ENCODE data around the gene AGFG2.

DNA sequence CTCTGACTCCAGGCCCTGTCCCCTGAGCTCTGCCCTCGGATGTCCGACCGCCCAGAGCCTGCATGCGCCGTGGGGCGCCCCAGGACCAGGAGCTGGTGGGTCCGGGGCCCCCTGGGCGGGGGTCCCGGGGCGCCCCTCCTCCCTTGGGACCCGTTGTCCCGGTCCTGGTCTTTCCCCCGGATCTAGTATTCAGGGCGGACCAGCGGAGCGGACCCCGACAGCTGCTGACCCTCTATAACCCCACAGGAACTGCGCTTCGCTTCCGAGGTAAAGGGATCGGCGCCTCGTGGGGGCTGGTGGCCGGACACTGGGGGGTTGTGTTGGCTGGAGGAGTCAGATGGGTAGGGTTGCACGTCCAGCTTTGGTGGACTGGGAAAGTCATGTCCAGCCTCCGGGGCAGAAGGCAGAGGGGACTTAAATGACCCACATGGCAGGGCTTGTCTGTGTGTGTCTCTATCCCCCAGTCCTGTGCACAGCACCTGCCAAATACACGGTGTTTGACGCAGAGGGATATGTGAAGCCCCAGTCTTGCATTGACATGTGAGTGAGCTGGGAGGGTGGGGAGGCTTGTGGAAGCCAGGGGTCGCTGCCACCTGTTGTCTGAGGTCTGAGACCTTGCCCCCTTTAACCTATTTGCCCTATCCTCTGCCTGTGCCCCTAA is 73.9 kb downstream of the AGFG2 start:
- TF ChIP-seq CTCF (conservative IDR thresholded peaks at IDR 0.05; ENCODE audit: low read length): peak; percentile 59
- no peak for TF ChIP-seq EZH2phosphoT487 (IDR thresholded peaks at IDR 0.05; ENCODE audit: borderline replicate concordance)
